OCI-LY7 (cell line): ENCODE data around the gene ARG2.

ENCODE experiments used
- CTCF ChIP-seq: fragments of 200-600 bp; sonication (generic); conservative IDR thresholded peaks from 2 replicates; pipeline ENCODE4 v1.5.1; 2014; ENCODE audit warnings: mild to moderate bottlenecking, antibody characterized with exemption, low read length, moderate library complexity, mixed read lengths
- EZH2phosphoT487 ChIP-seq: fragments of 200-600 bp; sonication (generic); IDR thresholded peaks from 2 replicates; pipeline ENCODE4 v1.6.1; 2018; ENCODE audit warnings: low read depth, borderline replicate concordance, mild to moderate bottlenecking, mixed run types, antibody characterized with exemption, low read length, moderate library complexity, mixed read lengths

GRCh38 chr14:67607646-67608045 is 12.1 kb upstream of the ARG2 start:
- TF ChIP-seq CTCF (no peak), EZH2phosphoT487 (no peak)
